GM15510 (cell line): ENCODE results near the gene CLCNKB.

Experiments used
- POLR2A ChIP-seq: IDR thresholded peaks from 3 replicates; pipeline ENCODE4 v1.6.1; 2011; ENCODE audit warnings: borderline replicate concordance; ENCODE audit not compliant: insufficient read length; ENCODE audit errors: extremely low read depth

The CLCNKB gene

DNA sequence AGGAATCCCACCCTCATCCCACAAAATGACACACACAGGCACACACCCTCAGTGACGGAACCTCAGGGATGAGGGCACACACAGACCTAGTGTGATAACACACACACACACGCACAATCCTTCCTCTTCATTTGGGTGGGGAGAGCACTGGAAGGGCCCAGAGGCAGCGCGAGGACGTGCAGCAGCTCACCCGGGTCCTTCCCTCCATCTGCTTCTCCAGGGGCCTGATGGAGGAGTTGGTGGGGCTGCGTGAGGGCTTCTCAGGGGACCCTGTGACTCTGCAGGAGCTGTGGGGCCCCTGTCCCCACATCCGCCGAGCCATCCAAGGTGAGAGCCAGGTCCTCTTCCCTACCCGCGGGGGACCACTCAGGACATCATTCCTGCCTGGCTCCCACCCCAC lies 21.2 kb upstream of the CLCNKB start:
- TF ChIP-seq POLR2A = no peak

- no peak for TF ChIP-seq POLR2A
Observed at GRCh38 chr1:16023050-16023653, 20.4 kb upstream of the CLCNKB start.

- no peak for TF ChIP-seq POLR2A
Observed at GRCh38 chr1:16026723-16027484, 16.7 kb upstream of the CLCNKB start.

DNA sequence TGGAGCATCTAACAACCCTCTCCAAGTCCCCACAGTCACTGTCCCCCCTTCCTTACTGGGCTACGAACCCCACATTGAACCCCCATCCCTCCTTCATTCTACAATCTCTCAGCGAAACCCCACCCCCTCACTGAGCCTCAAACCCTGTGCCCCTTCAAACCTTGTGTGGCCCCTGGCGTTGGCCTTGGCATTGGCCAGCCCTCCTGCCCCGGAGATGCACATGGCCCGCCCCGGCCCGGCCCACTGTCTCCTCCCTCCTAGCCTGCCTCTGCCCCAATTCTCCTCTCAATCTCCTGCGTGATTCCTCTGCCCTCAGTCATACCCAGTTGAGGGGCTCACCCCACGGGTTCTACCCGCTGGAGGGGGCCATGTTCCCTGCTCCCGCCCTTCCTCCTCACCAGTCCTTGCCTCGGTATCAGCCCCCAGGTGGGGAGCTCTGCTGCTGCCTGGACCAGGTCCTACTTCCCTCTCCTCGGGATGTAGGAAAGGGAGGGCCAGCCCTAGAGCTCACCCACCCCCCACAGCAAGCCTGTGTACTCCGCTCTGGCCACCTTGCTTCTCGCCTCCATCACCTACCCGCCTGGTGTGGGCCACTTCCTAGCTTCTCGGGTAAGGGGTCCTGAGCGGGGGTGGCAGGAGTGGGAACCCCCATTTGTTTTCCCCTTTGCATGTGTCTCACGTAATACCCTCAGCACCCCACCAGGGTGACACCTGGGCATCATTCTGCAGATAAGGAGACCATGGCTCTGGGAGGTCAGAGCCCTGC lies 15.2 kb upstream of the CLCNKB start:
- no peak for TF ChIP-seq POLR2A

DNA sequence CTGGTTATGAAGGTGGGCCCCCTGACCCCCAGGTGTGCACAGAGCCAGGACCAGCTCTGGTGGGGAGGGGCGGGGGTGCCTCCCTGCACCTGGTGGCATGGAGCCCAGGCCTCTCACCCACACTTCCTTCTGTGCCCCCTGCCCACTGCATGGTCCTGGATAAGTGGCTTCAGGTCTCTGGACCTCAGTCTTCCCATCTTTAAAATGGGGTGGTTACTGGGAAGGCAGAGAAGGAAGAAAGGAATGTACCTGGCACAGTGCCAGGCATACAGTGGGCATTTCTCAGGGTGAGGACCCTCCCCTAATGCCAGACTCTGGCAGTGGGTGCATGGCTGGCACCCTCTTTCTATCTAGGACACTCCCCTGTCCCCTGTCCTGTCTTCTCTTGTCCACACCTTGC lies 14.3 kb upstream of the CLCNKB start:
- TF ChIP-seq POLR2A = no peak

DNA sequence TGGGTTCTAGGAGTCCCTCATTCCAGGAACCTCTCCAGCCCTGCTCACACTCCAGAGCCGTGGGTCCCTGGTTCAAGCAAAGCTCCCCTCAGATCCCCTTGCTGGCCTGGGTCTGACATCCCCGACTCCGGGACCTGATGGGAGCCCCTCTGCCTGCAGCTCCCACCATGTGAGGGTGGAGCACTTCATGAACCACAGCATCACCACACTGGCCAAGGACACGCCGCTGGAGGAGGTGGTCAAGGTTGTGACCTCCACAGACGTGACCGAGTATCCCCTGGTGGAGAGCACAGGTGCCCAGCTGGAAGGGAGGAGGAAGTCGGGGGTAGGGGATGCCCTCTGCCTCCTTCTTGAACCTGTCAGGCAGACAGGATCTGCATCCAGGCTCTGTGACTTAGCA lies 12.0 kb upstream of the CLCNKB start:
- TF ChIP-seq POLR2A = no peak

- TF ChIP-seq POLR2A = no peak
Observed at GRCh38 chr1:16032388-16033102, 11.0 kb upstream of the CLCNKB start.

GRCh38 chr1:16038620-16038912 lies 5.0 kb upstream of the CLCNKB start:
- no peak for TF ChIP-seq POLR2A

DNA sequence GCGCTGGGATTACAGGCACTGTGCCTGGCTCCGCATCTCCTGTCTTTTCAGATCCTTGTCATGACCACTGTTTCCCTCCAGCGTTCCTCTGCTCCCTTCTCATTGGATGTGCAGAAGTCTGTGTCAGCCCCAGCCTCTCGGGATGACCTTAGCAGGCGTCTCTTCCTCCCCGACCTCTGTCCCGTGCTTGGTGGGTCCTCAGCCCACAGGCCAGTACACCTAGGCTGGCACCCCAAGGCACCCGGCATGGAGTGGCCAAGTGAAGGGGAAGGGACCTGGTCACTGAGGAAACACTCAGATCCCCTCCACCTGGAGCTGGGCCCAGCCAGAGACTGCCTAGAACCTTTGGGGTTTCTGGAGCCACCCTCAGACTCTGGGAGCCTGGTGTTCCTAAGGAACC lies 2.4 kb upstream of the CLCNKB start:
- TF ChIP-seq POLR2A = no peak

GRCh38 chr1:16042096-16042495 lies 1.5 kb upstream of the CLCNKB start:
- no peak for TF ChIP-seq POLR2A

DNA sequence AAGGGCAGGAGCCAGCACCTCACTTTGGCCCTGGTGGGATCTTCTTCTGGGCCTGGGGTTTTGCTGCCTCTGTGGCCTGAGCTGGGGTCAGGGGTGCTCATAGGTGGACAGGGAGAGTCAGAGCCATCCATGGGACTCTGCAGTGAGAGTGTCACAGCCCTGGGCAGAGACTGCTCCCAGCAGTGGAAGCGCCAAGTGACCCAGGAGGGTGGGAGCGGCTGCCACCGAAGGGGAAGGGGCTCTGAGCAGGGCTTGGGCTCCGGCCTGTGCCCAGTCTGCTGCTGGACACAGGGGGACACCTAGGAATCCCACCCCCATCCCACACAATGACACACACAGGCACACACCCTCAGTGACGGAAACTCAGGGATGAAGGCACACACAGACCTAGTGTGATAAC lies 368 bp downstream of the CLCNKB start:
- no peak for TF ChIP-seq POLR2A

GRCh38 chr1:16046842-16047241 lies 3.3 kb downstream of the CLCNKB start:
- TF ChIP-seq POLR2A = no peak

DNA sequence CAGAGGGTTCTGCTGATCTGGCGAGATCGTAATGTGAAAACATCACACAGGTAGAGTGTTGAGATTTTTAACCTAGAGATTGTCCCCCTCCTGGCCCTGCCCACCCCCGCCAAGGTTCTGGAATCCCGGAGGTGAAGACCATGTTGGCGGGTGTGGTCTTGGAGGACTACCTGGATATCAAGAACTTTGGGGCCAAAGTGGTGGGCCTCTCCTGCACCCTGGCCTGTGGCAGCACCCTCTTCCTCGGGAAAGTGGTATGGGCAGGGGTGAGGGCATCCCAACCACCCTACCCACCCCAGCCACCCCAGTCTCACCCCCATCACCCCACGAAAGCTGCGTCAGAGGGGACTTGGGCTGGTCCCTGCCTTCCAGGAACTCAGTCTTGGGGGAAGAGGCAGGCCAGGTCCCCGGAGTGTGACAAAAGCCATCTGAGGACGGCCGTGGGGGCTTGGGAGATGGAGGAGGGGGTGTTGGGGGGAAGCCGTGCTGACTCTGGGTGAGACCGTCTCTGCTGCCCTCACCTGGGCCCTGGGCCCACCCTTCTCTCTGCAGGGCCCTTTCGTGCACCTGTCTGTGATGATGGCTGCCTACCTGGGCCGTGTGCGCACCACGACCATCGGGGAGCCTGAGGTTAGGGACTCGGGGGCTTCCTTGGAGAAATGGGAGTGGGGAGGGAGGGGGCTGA lies 4.4 kb downstream of the CLCNKB start:
- no peak for TF ChIP-seq POLR2A

- no peak for TF ChIP-seq POLR2A
Observed at GRCh38 chr1:16048573-16049189, 5.1 kb downstream of the CLCNKB start.
